Aorta (tissue), 5 donors: ENCODE measurements around the gene RCSD1. TPM values are rescaled to one million over a fixed set of nuclear protein-coding genes. Genes with fewer than 3 reads are reported as not detected.

Experiments
- ATAC-seq: fragments of 200-7000 bp; cut with Tn5 transposase; one replicate; pipeline ENCODE4 v1.9.1; 2022; ENCODE audit warnings: moderate library complexity; ENCODE audit not compliant: low FRiP score
- DNase-seq, 2 donors: peaks; one replicate each; pipeline ENCODE4 v3.0.0-alpha.2; 2020
- H3K27ac ChIP-seq, 2 donors: one replicate each; pipeline ENCODE4 v1.5.1; 2013; ENCODE audit warnings: low read length in 2 of 2, mild to moderate bottlenecking in 2 of 2, moderate library complexity in 2 of 2, control low read depth in 1 of 2, inconsistent platforms in 1 of 2, low read depth in 1 of 2
- H3K27me3 ChIP-seq, 2 donors: one replicate each; pipeline ENCODE4 v1.6.1; 2013; ENCODE audit warnings: control low read depth in 1 of 2, low read length in 1 of 2, mild to moderate bottlenecking in 1 of 2, moderate library complexity in 1 of 2; ENCODE audit not compliant: insufficient read depth in 2 of 2, control insufficient read depth in 1 of 2
- H3K36me3 ChIP-seq, 2 donors: one replicate each; pipeline ENCODE4 v1.6.1; 2013; ENCODE audit warnings: control low read depth in 1 of 2, low read length in 1 of 2, mild to moderate bottlenecking in 1 of 2; ENCODE audit not compliant: insufficient read depth in 2 of 2, control insufficient read depth in 1 of 2
- H3K4me1 ChIP-seq, 2 donors: one replicate each; pipeline ENCODE4 v1.6.1; 2013; ENCODE audit warnings: low read length in 2 of 2, control low read depth in 1 of 2, mild to moderate bottlenecking in 1 of 2, moderate library complexity in 1 of 2; ENCODE audit not compliant: insufficient read depth in 2 of 2, control insufficient read depth in 1 of 2
- H3K4me3 ChIP-seq, 2 donors: one replicate each; pipeline ENCODE4 v1.5.1; 2013; ENCODE audit warnings: low read length in 2 of 2, control low read depth in 1 of 2, mild to moderate bottlenecking in 1 of 2
- H3K9me3 ChIP-seq: one replicate; pipeline ENCODE4 v1.6.1; 2013; ENCODE audit warnings: mild to moderate bottlenecking, low read length; ENCODE audit not compliant: control insufficient read depth
- WGBS, 2 donors: extraction: QIAGEN DNeasy Blood & Tissue Kit; methylation state at CpG; one replicate each; pipeline ENCODE4 v1.1.7; 2013; 5-methylcytosine and 5-hydroxymethylcytosine counted together
- intact Hi-C, 2 donors: fragments of 100-400 bp; cut with DNase I; formaldehyde crosslinking; loops; one replicate each; pipeline versions ENCODE4 v1.14.2 to v1.15.0; 2022
- polyA plus RNA-seq, 2 donors: library from polyadenylated mRNA; stranded (reverse); fragments of 200-250 nt; gene quantifications; one replicate each; pipeline ENCODE4 v1.2.3, GENCODE V29; 2013
- total RNA-seq, 2 donors: library from RNA; stranded (reverse); fragmentation: NEBNext Ultra II Directional; extraction: Animal tissue kit (Norgen Biotek cat#: 25700); gene quantifications; one replicate each; pipeline ENCODE4 v1.2.1, GENCODE V29; 2021
- donor health status: healthy with polysubstance abuse.
- donor health status: Bipolar disorder and iron deficiency.
- donor health status: DM: no; HTN: no; CAD: no.
- donor health status: DM: no; HTN: no; CAD: no.
- donor health status: DM: yes; HTN: yes; CAD: no.

Gene RCSD1
- total and polyA plus RNA-seq, 4 donors, result 8.7 to 17.9 (median 10.5) TPM

DNA sequence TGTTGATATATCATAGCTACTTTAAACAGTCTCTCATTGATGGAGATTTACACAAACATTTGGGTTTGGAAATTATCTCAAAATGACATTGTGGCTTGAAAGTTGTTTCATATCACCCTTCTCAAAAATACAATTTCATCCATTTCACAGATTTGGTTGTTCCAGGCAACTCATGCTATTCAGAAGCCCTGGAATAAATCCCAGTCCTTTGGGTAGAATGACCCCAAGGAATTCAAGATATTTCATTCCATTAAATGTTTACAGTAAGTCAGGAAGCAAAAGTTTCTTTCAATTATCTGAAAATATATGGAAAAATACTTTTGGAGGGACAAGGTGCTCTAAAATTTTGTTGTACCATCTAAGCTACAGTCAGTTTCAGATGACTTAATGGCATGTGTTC, 118.9 kb downstream of the RCSD1 start:
- DNase-seq (no peak), ATAC-seq (no peak)
- Histone ChIP-seq H3K9me3 (no peaks in the 10 kb centered on the region), H3K27ac (no peak overlapping the region), H3K4me1 (peaks cover 3 to 5% of the 10 kb centered on the region in 2 donors), H3K36me3 (no peaks in the 10 kb centered on the region), H3K27me3 (no peaks in the 10 kb centered on the region), H3K4me3 (no peak overlapping the region)
- intact Hi-C loops, result no loop called here

- no peak for DNase-seq
- no peak overlapping the region for H3K27ac ChIP-seq
- H3K36me3 ChIP-seq, result no peaks in the 10 kb centered on the region
- no peaks in the 10 kb centered on the region for H3K9me3 ChIP-seq
- H3K4me1 ChIP-seq, result peaks cover 5 to 6% of the 10 kb centered on the region in 2 donors
- H3K4me3 ChIP-seq, result no peak overlapping the region
- H3K27me3 ChIP-seq, result no peaks in the 10 kb centered on the region
- ATAC-seq, result no peak
- intact Hi-C loops, result no loop called here
- WGBS, 2 donors, result 45 to 54% methylated on average over 2 of the region's 2 CpGs
These were observed 119.7 kb downstream of the RCSD1 start for GRCh38 chr1:167749741-167750140.

- H3K36me3 ChIP-seq, result no peaks in the 10 kb centered on the region
- no peak overlapping the region for H3K4me3 ChIP-seq
- DNase-seq, result no peak
- H3K4me1 ChIP-seq, result peaks cover 3 to 5% of the 10 kb centered on the region in 2 donors
- 97 to 98% methylated on average over 2 of the region's 2 CpGs for WGBS, 2 donors
- ATAC-seq, result no peak
- intact Hi-C loops, result no loop called here
- no peaks in the 10 kb centered on the region for H3K9me3 ChIP-seq
- H3K27me3 ChIP-seq, result no peaks in the 10 kb centered on the region
- no peak overlapping the region for H3K27ac ChIP-seq
These were observed 120.6 kb downstream of the RCSD1 start for GRCh38 chr1:167750641-167751040.

DNA sequence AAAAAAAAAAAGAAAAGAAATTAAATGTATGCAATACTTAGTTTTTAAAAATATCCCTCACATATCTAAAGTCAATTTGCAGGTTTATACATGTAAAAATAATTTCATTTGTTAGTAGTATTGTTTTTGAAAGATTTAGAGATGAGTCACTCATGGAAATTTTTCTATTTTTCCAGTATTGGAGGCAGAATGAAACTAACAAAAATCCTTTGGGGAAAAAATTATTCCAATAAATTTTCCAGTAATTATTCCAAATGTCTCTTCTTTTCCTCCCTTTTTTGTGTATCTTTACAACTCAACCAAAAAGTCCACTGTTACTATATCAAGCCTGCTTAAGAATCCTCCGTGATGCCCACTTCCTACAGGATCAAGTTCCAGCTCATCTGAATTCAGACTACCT, 121.6 kb downstream of the RCSD1 start:
- DNase-seq (no peak), ATAC-seq (no peak)
- WGBS, 2 donors, result 42 to 54% methylated on average over 1 of the region's 1 CpG
- no peak overlapping the region for H3K27ac ChIP-seq
- intact Hi-C loops, result no loop called here
- no peaks in the 10 kb centered on the region for H3K9me3 ChIP-seq
- H3K4me1 ChIP-seq, result peaks cover 2 to 3% of the 10 kb centered on the region in 2 donors
- no peaks in the 10 kb centered on the region for H3K27me3 ChIP-seq
- no peaks in the 10 kb centered on the region for H3K36me3 ChIP-seq
- H3K4me3 ChIP-seq, result no peak overlapping the region

DNA sequence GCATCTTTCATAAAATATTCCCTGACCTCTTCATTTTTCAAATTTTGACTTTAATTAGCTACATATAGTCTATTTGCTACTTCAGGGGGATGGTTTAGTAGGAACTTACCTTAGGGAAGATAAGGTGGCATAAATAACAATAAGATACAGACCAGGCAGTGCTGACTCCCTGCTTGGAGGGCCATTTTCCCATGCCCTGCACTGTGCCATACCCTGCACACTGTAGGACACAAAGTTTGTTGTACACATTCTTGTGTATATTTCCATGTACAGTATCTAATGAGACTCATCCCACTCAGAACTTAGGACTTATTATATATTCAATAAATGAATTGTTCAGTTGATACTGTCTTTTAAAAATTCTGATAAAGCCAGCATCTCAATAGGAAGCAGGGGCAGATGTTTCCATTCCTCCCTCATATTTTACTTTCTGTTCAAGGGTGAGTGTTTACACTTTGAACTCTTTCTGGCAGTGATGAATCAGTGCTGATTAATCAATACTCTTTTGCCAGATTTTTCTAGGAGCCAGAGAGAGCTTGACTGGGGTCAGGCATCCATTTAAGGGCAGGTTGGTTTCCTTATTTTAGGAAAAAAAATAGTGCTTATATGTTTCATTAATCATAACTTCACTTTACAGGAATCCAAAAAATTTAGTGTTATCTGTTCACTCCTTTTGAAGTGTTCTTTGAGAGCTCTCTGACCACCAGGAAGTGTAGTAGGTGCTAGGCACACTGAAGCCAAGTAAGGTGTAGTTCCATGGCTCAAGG, 122.4 kb downstream of the RCSD1 start:
- ATAC-seq (no peak), DNase-seq (no peak)
- H3K4me1 ChIP-seq, result peaks cover 2 to 3% of the 10 kb centered on the region in 2 donors
- intact Hi-C loops, result no loop called here
- no peaks in the 10 kb centered on the region for H3K9me3 ChIP-seq
- H3K27ac ChIP-seq, result no peak overlapping the region
- no peaks in the 10 kb centered on the region for H3K27me3 ChIP-seq
- H3K4me3 ChIP-seq, result no peak overlapping the region
- H3K36me3 ChIP-seq, result no peaks in the 10 kb centered on the region

DNA sequence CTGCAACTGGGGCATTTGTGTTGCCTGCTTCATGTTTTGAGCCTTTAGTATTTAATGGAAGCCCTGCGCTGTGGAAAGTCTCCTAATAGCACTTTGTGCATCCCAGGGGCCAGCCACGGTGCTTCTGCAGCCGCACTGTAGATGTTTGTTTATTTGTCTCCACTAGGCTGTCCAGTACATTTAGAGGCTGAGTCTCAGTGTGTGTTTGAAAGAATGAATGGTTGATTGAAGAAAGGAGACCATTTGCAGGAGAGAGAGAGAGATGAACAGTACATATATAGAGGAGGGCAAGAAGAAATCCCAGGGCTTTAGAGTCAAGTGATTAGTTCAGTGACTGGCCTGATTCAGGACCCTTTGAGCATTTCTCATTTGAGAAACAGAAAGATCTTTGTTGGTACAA, 125.6 kb downstream of the RCSD1 start:
- Histone ChIP-seq H3K27me3 (no peaks in the 10 kb centered on the region), H3K4me1 (peaks cover 3% of the 10 kb centered on the region in 2 donors), H3K9me3 (no peaks in the 10 kb centered on the region), H3K27ac (no peak overlapping the region), H3K36me3 (no peaks in the 10 kb centered on the region), H3K4me3 (no peak overlapping the region)
- ATAC-seq (no peak), DNase-seq (no peak)
- 75% methylated on average over 3 of the region's 3 CpGs for WGBS, 2 donors
- intact Hi-C loops, result loop anchor here in 1 of 2 donors (2.0 kb wide), 1 partner anchor 15 kb away; no protein-coding TSS in a partner anchor

Other genes starting within 250 kb of the RCSD1 start
- 1 to 10 TPM; 4.0 to 4.3 TPM for gene CD247, start 111.7 kb upstream of the RCSD1 start, total RNA-seq
- gene CD247, start 111.7 kb upstream of the RCSD1 start, polyA plus RNA-seq, result under 1 TPM in 1 of 2 donors, not detected in 1; 0.64 TPM
- gene CREG1, start 76.5 kb upstream of the RCSD1 start, total RNA-seq, result 100 to 1,000 TPM in 1 of 2 donors, 10 to 100 TPM in 1; 92.5 to 127 TPM
- gene CREG1, start 76.5 kb upstream of the RCSD1 start, polyA plus RNA-seq, result 100 to 1,000 TPM; 101 to 105 TPM
- gene MPZL1, start 91.8 kb downstream of the RCSD1 start, total RNA-seq, result 100 to 1,000 TPM; 101 to 148 TPM
- gene MPZL1, start 91.8 kb downstream of the RCSD1 start, polyA plus RNA-seq, result 10 to 100 TPM; 21.7 to 58.8 TPM